Measurements from ENCODE around the gene MYDGF.
"Not testable (repeated sequence)": the region's sequence is repeated elsewhere in the genome, so short reads cannot be mapped to it uniquely, and the experiment has no call there.

The MYDGF gene

DNA sequence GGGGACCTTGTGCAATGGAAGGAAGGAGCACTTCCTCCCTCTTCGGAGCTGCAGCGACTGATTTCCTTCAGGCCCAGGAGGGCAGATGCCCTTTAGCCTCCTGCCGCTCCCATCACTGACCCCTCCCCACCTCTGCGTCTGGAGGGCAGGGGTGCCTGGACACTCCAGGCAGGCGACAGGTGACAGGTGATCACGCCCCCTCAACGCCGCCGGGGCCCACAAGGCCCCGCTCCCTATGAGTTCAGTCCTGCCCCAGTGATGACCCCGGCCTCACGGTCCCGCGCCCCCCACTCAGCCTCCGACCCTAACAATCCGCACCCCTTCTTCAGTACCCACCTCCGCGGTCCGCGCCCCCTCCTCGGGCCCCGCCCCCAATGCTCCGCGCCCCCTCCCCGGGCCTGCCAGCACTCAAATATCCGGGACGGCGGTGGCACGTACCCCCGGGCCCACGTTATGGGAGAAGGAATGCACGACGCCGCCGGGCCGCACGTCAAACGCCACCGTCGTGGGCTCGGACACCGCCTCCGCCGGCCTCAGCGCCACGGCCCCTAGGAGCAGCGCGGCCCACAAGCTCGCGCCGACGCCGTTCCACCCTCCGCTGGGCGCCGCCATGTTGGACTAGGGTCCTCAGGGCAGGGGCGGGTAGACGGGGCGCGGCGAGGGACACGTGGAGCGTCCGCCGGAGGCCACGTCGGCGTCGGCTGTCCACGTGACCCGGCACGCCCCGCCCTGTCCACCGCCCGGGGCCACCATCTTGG, at the start of gene MYDGF:
Gene MYDGF, minus strand, starts transcription at position 620 of the 758 bp plus-strand sequence. Its CDS starts 8 bp downstream, at position 612.
- DNase-seq (ENCODE audit: low read depth) = peak; percentile 94

DNA sequence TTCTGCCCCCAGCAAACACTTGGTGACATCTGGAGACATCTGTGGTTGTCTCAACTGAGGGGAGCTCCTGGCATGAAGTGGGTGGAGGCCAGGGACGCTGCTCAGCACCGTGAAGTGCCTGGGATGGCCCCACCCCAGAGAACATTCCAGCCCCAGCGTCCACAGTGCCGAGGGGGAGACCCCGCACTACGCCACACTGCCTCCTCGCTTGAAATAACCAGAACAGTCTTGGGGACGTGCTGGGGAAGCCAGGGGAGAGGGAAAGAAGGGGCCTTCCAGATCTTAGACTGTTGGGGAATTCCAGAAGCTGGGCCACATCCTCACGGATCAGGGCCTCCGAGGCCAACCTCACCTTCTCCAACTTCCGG, 49.3 kb upstream of the MYDGF start:
- no peak for DNase-seq (ENCODE audit: low read depth)

DNA sequence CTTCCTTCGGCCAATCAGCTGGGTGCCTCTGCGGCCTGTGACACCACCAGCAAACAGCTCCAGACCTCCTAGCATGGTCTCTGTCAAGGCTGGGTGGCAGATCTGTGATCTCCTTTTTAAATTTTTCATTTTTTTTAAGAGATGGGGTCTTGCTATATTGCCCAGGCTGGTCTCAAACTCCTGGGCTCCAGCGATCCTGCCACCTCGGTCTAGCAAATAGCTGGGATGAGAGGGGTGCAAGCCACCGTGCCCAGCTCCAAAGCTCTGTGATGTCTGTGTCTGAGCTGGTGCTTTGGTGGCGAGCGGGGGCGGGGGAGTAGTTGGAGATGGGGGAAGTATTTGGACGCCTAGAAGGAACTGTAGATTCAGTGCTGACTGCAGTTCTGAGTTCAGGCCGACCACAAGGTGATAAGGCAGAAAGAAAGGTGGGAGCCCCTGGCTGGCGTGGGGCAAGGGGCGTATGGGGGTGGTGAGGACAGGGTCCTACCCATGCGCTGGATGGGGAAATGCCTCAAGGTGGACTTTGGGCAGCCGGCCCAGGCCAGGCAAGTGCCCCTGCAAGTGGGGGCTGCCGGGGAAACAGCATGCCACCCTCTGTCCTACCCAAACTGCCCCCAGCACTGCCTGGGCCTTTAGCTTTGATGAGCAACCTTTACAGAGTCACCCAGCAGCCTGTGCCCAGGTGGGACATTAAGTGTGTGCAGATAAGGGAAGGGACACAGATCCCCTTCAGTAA, 48.0 kb upstream of the MYDGF start:
- no peak for DNase-seq (ENCODE audit: low read depth)

DNA sequence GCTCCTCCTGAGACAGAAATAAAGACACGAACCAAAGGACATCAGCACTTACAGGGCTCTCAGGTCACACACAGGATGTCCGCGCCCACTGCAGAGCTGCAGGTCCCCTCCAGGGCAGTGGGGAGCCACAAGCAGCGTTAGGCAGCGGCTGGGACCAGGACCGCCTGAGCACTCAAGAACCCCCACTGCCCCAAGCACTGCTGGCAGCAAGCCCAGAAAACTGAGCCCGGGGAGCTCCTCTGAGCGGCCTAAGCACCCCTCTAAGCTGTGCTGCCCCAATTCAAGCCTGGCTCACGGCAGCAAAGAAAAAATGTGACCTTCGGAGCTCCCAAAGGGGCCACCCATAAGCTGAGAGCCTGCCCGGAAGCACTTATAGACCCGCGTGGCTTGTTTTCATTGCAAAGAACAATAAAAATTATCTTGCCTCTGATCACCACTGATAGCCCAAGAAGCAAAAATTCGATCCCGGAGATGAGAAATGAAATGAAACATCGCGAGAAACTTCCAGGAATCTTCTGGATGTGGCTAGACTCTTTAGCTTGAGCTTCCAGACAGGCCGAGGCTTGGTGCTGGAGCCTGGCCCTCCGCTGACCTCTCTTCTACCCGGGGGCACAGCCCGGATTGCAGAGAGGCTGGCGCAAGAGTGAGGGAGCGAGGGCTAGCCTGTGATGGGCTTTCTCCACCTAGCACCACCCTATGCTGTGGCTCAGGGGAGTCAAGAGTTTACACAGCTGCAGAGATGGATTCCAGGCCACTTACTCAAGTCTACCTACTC, 47.2 kb upstream of the MYDGF start:
- DNase-seq (ENCODE audit: low read depth) = no peak

DNA sequence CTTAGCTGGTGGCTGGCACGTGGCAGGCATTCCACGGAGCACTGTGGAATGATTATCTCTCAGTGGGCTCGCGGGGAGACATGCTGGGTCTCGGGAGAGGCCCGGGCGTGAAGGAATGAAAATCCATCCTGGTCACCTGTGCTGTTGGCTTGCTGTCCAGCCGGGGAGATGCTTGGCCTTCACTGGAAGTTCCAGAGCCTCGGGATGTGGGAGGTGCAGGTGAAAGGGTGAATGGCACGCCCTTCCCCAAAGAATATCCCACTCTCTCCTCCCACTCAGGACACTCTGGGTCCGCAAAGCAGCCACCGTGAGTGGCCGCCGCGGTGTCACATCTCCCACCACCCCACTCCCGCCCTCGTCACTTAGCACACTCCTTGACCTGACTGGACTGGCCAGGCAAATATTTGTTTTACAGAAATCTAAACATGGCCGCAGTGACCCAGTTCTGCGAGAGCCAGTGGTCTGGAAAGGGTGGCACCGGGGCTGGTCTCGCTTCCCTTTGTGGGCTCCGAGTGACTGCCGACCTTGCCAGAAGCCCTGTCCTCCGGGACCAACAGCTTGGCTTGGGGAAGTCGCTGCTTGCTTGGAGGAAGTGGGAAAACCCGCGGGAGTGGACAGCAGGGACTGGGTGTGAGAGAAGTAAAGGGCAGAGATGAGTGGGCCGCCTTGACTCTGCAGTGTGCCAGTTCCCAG, 45.5 kb upstream of the MYDGF start:
- no peak for DNase-seq (ENCODE audit: low read depth)

DNA sequence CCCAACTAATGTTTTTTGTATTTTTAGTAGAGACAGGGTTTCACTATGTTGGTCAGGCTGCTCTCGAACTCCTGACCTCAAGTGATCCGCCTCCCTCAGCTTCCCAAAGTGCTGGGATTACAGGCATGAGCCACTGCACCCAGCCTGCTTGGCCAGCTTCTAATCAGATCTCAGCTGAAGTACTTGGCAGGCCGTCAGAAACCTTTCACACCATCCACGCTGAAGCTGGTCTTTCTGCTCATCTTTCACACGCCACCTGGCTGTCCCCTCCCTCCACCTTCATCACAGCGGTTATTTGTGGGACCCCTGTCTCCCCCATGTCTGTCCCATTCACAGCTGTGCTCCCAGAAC, 45.0 kb upstream of the MYDGF start:
- DNase-seq (ENCODE audit: low read depth) = not testable (repeated sequence)

DNA sequence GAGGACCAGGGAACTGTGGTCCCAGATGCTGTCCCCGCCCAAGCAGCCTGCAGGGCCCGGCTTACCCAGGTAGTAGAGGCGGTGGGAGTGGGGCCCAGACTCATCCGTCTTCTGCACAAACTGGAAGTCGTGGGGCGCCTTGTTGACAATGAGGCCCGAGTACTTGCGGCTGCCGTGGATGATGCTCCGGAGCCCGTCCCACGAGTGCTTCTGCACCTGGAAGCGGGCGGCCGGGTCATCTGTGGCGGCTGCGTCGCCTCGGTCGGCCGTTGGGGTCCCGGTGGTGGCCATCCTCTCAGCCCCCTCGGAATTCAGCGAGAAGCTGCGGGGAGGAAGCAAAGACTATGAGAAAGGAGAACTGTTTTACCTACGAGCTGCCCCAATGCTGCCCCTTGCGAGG, 43.9 kb upstream of the MYDGF start:
- DNase-seq (ENCODE audit: low read depth) = no peak

DNA sequence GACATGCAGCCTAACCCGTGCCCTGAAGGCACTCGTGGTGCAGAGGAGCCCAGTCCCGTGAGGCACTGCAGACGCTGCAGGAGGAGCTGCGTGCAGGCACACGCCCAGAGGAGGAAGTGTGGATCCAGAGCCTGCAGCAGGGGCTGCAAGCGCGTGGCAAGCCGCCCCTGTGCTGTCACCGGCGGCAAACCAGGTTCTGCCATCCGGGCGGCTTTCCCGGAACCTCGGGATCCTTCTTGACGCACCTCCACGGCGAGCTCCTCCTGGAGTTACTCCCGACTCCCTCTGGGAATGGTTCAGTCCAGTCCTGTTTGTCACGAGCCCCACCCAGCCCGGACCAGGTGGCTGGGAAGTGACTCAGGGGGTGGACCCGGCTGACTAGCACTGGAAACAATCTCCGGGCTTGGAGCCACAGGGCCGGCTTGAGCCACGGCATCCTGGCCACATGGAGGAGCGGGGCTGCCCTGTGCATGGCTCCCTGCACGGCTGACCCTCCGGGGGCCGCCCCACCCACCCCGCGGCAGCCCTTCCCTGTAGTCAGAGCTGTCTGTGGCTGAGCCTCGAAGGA, 43.3 kb upstream of the MYDGF start:
- DNase-seq (ENCODE audit: low read depth) = no peak

DNA sequence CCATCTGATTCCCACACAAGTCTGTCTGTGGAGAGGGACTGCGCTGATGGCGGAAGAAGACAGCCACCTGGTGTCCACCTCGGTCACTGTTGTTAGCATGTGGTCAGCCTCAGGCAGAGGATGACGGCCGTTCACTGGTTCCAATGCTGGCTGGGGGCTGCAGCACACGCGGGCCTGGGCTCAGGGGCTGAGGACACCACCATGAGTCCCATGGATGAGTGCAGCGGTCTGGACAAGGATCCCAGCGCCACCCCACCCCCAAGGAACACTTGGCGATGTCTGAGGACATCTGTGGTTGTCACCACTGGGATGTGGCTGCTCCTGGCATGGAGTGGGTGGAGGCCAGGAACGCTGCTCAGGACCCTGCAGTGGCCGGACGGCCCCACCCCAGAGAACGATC, 42.6 kb upstream of the MYDGF start:
- no peak for DNase-seq (ENCODE audit: low read depth)

DNA sequence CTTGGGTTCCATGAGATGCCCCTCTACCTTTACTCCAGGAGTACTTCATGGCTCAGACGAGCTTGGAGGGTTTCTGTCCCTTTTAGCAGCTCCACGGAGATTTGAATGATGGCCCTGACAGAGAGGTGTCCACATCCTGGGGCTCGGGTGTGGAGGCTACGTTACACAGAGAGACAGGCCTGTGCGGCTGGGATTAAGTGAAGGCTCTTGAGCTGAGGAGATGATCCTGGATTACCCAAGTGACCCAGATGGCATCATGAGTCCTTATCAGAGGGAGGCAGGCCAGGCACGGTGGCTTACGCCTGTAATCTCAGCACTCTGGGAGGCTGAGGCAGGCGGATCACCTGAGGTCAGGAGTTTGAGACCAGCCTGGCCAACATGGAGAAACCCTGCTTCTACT, 41.1 kb upstream of the MYDGF start:
- DNase-seq (ENCODE audit: low read depth) = no peak

DNA sequence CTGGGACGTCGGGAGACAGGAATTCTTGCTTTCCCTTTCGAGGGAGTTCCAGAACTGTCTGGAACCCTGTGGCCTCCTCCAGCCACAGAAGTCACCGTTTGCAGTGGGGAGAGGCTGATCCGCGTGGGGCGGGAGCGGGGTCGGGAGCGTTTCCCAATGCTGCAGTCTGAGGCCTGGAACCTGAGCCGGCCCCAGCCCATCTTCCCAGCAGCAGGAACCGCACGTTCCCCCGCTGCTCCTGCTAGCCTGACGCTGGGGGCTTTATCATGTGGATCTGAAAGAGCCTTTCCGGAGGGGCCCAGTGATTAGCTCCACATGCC, 40.1 kb upstream of the MYDGF start:
- no peak for DNase-seq (ENCODE audit: low read depth)

DNA sequence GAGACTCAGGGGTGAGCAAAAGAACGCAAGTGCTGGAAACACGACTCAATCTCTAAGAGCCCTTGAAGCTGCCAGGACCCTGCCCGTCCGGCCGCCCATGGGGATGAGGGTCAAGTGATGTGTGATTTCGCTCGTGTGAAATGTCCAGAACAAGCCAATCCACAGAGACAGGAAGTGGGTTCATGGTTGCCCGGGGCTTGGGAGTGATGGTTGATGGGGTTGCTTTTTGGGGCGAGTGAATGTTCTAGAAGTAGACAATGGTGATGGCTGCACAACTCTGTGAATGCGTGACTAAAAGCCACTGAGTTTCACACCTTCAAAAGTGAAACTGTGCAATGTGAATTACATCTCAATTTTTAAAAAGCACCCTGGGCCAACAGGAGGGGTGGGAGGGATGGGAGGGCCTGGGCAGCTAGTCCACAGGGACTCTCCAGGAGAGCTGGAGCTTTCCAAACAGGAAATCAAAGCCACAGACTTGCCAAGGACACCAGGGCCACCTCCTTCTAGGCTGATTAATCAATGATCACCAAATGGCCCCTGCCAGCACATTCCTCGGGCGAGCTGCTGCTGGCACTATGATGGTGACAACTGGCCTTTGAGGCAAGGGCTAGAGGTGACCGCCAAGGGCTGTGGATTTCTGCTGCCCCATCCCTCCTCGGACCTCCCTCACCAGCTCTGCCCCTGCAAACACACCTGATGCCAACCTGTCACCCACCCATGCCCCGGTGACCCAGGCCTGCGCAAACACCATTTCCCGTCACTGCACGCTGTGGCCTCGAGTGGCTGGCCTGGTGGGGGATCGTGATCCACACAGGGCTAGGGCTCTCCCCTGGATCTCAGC, 39.5 kb upstream of the MYDGF start:
- DNase-seq (ENCODE audit: low read depth) = no peak

DNA sequence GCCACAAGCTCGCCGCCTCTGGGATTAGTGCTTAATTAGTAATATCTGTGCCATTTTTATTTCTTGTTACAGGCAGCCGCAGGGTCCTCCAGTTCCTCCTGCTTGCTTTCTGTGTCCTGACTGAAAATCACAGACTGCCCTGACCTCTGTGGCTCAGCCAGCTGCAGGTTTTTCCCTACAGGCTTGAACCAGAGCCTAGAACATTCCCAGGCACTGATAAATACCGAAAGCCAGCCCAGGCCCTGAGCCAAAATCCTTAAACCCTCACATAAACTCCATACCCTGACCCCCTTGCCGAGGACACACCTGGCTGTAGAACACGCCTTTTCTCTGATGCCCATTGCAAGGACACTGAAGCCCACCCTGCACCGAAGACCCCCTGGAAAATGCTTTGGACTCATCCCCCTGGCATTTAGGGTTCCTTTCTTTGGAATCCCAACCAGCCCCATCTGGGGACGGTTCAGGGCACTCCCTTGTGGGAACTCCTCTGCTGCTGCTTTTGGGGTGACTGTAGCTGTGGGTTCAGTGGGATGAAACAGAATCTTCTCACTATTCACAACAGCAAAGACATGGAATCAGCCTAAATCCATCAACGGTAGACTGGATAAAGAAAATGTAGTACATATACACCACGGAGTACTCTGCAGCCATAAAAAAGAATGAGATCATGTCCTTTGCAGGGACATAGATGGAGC, 38.0 kb upstream of the MYDGF start:
- no peak for DNase-seq (ENCODE audit: low read depth)

DNA sequence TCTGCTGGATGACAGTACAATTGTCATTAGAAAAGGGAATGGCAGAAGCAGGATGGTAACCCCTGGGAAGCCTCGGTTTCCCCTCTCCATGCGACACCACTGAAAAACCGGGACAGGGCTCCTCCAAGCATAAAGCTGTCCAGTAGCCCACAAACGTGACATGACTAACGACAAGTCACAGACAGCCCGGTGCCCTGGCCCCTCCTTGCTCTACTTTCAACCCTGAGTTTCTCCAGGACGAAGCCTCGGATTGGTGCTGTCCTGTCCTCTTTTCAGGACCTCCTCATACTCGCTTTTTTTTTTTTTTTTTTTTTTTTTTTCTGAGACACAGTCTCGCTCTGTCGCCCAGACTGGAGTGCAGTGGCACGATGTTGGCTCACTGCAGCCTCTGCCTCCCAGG, 37.2 kb upstream of the MYDGF start:
- DNase-seq (ENCODE audit: low read depth) = no peak

DNA sequence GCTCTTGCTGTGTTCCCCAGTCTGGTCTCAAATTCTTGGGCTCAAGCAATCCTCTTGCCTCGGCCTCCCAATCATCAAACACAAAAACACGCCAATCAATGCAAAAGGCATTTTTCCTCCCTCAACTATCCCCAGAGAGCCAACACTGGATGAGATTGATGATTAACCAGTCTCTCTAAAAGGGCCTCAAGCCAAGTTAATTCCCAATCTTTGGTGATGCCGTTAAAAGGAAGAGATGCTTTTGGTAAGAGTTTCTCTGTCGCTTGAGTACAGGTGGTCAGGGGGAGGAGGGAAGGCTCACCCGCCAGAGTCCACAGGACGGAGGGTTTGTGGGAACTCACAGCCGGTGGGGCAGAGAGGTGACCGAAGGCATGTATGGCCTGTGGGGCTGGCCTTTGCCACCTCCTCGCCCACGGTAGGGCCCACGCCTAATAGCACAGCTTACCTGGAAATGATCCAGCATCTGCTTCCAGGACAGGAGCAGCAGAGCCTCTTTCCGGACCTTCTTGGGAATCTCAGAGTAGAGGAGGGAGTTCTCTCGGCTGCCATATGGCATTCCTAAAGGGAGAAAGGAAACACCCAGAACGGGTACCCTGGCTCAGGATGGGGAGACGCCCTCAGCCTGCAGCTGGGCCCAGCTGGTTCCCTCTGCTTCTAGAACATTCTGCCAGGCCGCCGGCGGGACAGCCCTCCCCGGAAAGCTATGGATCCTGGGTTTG, 35.4 kb upstream of the MYDGF start:
- no peak for DNase-seq (ENCODE audit: low read depth)

DNA sequence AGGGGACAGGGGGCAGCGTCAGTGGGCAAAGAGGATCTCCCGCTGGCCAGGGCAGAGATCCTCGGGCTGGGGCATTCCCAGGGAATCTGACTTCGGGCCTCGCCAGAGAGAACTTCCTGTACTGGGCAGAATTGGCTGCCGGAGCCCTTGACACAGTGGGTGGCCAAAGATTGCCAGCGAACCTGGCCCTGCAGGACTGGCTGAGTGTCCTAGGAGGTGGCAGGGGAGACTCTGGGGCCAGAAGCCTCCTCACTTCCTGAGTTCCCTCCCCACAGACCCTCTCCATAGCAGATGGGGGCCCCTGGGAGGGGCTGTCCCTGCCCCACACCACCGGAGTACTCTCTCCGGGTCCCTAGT, 34.2 kb upstream of the MYDGF start:
- no peak for DNase-seq (ENCODE audit: low read depth)

DNA sequence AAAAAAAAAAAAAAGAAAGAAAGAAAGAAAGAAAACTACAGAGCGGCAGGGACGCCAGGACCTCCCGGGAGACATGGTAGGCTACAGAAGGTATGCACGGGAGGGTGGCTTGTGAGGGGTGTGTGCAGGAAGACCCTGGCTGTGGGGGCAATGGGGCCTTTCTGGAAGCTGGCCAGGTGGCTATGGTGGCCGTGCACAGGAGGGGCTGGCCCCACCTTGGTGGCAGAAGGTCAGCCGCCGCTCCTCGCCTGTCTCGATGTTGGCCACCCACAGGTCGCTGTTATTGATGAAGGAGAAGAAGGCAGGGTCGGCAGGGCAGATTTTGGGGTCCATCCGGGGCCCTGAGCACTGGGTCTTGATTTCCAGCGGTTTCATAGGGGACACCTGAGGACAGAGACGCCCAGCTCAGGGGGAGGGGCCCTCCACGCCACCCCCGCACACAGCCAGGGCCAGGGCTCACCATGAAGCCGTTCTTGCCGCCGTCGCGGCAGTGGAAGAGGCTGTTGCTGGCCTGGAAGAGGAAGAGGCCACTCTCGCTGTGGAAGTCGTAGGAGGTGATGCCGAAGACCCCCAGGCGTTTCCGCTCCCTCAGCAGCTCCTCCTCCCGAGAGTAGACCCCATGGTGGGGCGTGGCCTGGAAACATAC, 33.7 kb upstream of the MYDGF start:
- DNase-seq (ENCODE audit: low read depth) = no peak

DNA sequence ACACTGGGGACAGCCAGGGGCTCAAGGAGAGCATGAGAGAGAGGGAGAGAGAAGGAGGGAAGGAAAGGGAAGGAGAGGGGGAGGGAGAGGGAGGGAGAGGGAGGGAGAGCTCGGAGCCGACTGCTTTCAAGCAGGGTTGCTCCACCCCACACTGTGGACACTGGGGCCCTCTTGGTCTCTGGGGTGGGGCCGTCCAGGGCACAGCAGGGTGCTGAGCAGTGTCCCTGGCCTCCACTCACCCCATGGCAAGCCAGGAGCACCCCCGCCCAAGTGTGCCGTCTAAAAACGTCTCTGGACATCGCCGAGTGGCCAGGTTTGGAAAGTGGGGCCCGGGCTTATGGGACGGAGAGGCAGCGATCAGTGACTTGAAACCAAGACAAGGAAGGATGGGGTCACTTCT, 32.6 kb upstream of the MYDGF start:
- no peak for DNase-seq (ENCODE audit: low read depth)

DNA sequence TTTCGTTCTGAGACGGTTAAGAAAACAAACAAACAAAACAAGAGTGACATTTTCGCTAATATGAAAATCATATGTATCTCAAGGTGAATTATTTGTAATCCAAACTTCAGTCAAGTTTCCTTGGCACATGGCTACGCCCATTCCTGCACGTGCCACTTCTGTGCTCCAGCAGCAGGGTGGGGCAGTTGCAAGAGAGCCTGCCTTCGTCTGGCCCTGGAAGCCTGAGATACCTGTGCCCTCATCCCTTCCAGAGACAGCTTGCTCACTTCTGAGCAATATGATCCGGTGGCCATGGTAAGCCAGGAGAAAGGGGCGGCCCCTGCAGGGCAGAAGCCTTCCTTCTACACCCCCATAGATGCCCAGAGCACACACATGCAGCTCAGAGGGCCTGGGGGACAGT, 31.4 kb upstream of the MYDGF start:
- no peak for DNase-seq (ENCODE audit: low read depth)

DNA sequence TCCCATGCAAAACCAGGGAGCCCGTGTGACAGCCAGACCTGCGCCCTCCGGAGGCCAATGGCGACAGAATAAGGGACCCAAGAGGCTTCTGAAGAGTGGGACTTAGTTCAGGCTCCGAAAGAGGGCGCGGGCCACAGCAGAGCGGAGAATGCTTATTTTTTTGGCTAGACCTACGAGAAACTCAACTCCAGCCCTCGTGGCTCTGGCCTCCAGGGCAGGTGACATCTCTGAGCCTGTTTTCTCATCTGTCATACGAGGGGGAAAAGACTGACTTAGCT, 30.5 kb upstream of the MYDGF start:
- DNase-seq (ENCODE audit: low read depth) = no peak
